Caco-2 (cell line): ENCODE measurements around the gene LSP1. TPM values are rescaled to one million over a fixed set of nuclear protein-coding genes. Genes with fewer than 3 reads are reported as not detected.

Experiments used
- BruUV-seq: library from RNA; stranded (reverse); fragments of 400-500 nt; replicated peaks from 2 replicates; lab custom pipeline; 2021; lab: Mats Ljungman, UMichigan
- CTCF ChIA-PET: fragments of 300-600 bp; sonication (Branson Sonifier 250); formaldehyde crosslinking; loops from one replicate; lab custom pipeline; 2022; ENCODE audit warnings: antibody characterized with exemption; lab: Charles Lee
- POLR2A ChIA-PET: fragments of 300-600 bp; sonication (Branson Sonifier 250); formaldehyde crosslinking; loops from one replicate; lab custom pipeline; 2022; ENCODE audit warnings: antibody characterized with exemption; lab: Charles Lee
- DNase-seq, 2 experiments: peaks; one replicate each; pipeline versions ENCODE4 v3.0.0 to v3.0.0-alpha.2; 2020 to 2022
- H3K27me3 ChIP-seq: replicated peaks from 2 replicates; pipeline ENCODE4 v1.6.0; 2011; ENCODE audit warnings: low read length; ENCODE audit not compliant: control insufficient read depth, insufficient read depth
- H3K36me3 ChIP-seq: 2 replicates; pipeline ENCODE4 v1.5.1; 2011; ENCODE audit warnings: low read length; ENCODE audit not compliant: control insufficient read depth, insufficient read depth
- H3K4me1 ChIP-seq: fragments of 250-450 bp; sonication (Bioruptor Pico); 2 replicates; pipeline ENCODE4 v1.5.1; 2020; ENCODE audit warnings: mild to moderate bottlenecking
- H3K4me3 ChIP-seq: 2 replicates; pipeline ENCODE4 v1.5.1; 2011; ENCODE audit warnings: low read depth, mild to moderate bottlenecking, control low read depth, low read length
- H3K9me3 ChIP-seq: fragments of 250-450 bp; sonication (Bioruptor Pico); 2 replicates; pipeline ENCODE4 v1.5.1; 2020; ENCODE audit warnings: mild to moderate bottlenecking, moderate library complexity
- H3K27ac Mint-ChIP-seq: one replicate; pipeline ENCODE4 v1.8.0; 2022; ENCODE audit warnings: mixed read lengths; ENCODE audit not compliant: unreplicated experiment
- H3K27me3 Mint-ChIP-seq: one replicate; pipeline ENCODE4 v1.8.0; 2022; ENCODE audit warnings: mixed read lengths; ENCODE audit not compliant: insufficient read depth, unreplicated experiment
- H3K36me3 Mint-ChIP-seq: one replicate; pipeline ENCODE4 v1.8.0; 2022; ENCODE audit warnings: mild to moderate bottlenecking, mixed read lengths; ENCODE audit not compliant: insufficient read depth, unreplicated experiment
- H3K4me1 Mint-ChIP-seq: one replicate; pipeline ENCODE4 v1.8.0; 2022; ENCODE audit warnings: low read depth, mixed read lengths; ENCODE audit not compliant: unreplicated experiment
- H3K4me3 Mint-ChIP-seq: one replicate; pipeline ENCODE4 v1.8.0; 2022; ENCODE audit warnings: mild to moderate bottlenecking, moderate library complexity, mixed read lengths; ENCODE audit not compliant: unreplicated experiment
- H3K9me3 Mint-ChIP-seq: one replicate; pipeline ENCODE4 v1.8.0; 2022; ENCODE audit warnings: mixed read lengths; ENCODE audit not compliant: unreplicated experiment
- intact Hi-C: fragments of 100-400 bp; cut with micrococcal nuclease; formaldehyde crosslinking; loops from one replicate; pipeline ENCODE4 v1.10.0; 2022; ENCODE audit not compliant: unreplicated experiment
- total RNA-seq: library from RNA; stranded (reverse); gene quantifications from 2 replicates; pipeline ENCODE4 v1.2.3, GENCODE V29; 2022
- TF ChIP-seq, protein P1 (sequence below), 2 experiments: fragments of 200-600 bp in 1 of 2; IDR thresholded peaks; 1 replicate in 1 of 2; 2 replicates in 1 of 2; pipeline versions ENCODE4 v1.5.1 to v1.8.0; 2011 to 2022; ENCODE audit warnings: antibody characterized with exemption in 1 of 2, control low read depth in 1 of 2, inconsistent platforms in 1 of 2, low read depth in 1 of 2, low read length in 1 of 2, mild to moderate bottlenecking in 1 of 2, moderate library complexity in 1 of 2; ENCODE audit not compliant: insufficient read depth in 1 of 2, severe bottlenecking in 1 of 2, unreplicated experiment in 1 of 2

The LSP1 gene
- total RNA-seq, 1 experiment from 2014 or later: not detected

DNA sequence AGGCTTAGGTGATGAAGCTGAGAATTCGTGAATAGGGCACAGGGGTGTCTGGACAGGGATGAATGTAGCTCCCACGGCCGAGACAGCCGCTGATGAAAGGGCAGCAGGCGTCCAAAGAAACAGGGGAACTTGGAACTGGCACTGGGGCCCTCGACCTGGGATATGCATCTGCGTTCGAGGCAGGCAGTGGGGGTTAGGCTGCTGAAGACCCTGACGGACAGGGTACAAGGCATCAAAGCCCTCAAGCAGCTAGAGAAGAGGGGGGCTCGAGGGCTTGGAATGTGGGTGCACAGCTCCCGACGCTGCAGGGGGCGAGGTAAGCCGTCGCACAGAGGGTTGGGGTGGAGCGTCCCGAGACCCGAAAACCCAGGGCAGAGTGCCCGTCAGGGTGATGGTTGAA lies 25.0 kb upstream of the LSP1 start:
- Histone ChIP-seq H3K9me3 (no peaks in the 10 kb centered on the region), H3K4me1 (peaks cover 73% of the 10 kb centered on the region), H3K36me3 (no peaks in the 10 kb centered on the region), H3K27me3 (no peaks in the 10 kb centered on the region), H3K4me3 (no peak overlapping the region)
- no peaks in the 10 kb centered on the region for H3K9me3 Mint-ChIP-seq
- POLR2A ChIA-PET: interaction anchor here (0.6 kb wide), 1 partner anchor 64 kb away, joined by 6 read pairs; no protein-coding TSS in a partner anchor
- peak overlapping the region; percentile 87 for H3K27ac Mint-ChIP-seq
- CTCF ChIA-PET: interaction anchor here (1.9 kb wide), 1 partner anchor 323 kb away, joined by 10 read pairs; no protein-coding TSS in a partner anchor
- H3K27me3 Mint-ChIP-seq: no peaks in the 10 kb centered on the region
- no TSS peak for BruUV-seq
- TF ChIP-seq, protein P1, sequence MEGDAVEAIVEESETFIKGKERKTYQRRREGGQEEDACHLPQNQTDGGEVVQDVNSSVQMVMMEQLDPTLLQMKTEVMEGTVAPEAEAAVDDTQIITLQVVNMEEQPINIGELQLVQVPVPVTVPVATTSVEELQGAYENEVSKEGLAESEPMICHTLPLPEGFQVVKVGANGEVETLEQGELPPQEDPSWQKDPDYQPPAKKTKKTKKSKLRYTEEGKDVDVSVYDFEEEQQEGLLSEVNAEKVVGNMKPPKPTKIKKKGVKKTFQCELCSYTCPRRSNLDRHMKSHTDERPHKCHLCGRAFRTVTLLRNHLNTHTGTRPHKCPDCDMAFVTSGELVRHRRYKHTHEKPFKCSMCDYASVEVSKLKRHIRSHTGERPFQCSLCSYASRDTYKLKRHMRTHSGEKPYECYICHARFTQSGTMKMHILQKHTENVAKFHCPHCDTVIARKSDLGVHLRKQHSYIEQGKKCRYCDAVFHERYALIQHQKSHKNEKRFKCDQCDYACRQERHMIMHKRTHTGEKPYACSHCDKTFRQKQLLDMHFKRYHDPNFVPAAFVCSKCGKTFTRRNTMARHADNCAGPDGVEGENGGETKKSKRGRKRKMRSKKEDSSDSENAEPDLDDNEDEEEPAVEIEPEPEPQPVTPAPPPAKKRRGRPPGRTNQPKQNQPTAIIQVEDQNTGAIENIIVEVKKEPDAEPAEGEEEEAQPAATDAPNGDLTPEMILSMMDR (IDR thresholded peaks at IDR 0.05; ENCODE audit: insufficient read depth in 1 of 2, low read depth in 1 of 2, low read length in 1 of 2, severe bottlenecking in 1 of 2, unreplicated experiment in 1 of 2): no peak
- H3K4me3 Mint-ChIP-seq: no peak overlapping the region
- no peak for DNase-seq
- intact Hi-C loops: loop anchor here (5.0 kb wide), 1 partner anchor 54 kb away; no protein-coding TSS in a partner anchor
- H3K36me3 Mint-ChIP-seq: peaks cover 14% of the 10 kb centered on the region
- peaks cover 40% of the 10 kb centered on the region for H3K4me1 Mint-ChIP-seq

DNA sequence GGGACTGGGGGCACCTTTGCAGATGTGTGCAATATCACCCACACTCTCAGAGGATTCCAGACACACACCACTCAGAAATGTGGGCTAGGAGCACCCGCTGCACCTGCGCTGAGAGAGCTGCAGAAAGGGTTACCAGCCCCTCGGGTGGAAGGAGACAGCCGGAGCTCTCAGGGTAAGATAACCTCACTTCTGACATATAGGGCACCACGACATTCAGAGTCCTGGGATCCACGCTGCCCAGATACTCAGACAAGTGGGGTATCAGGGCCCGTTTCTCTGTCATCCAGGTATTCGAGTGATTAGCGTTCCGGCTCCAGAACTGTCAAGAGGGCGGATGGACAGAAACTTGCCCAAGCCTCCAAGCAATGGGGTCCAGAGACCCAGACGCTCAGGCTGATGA lies 24.3 kb upstream of the LSP1 start:
- Mint-ChIP-seq H3K9me3 (no peaks in the 10 kb centered on the region), H3K4me3 (no peak overlapping the region), H3K36me3 (peaks cover 18% of the 10 kb centered on the region), H3K27ac (peak overlapping the region; percentile 87), H3K27me3 (no peaks in the 10 kb centered on the region), H3K4me1 (peaks cover 46% of the 10 kb centered on the region)
- Histone ChIP-seq H3K36me3 (no peaks in the 10 kb centered on the region), H3K27me3 (no peaks in the 10 kb centered on the region), H3K4me1 (peaks cover 79% of the 10 kb centered on the region), H3K9me3 (no peaks in the 10 kb centered on the region), H3K4me3 (no peak overlapping the region)
- BruUV-seq: no TSS peak
- ChIA-PET POLR2A (interaction anchor here (0.6 kb wide), 1 partner anchor 64 kb away, joined by 6 read pairs; no protein-coding TSS in a partner anchor), CTCF (interaction anchor here (0.6 to 1.9 kb wide), 2 partner anchors 11 to 323 kb away, joined by 3 to 10 read pairs; no protein-coding TSS in a partner anchor)
- TF ChIP-seq, protein P1 (IDR thresholded peaks at IDR 0.05; ENCODE audit: insufficient read depth in 1 of 2, low read depth in 1 of 2, low read length in 1 of 2, severe bottlenecking in 1 of 2, unreplicated experiment in 1 of 2): no peak
- intact Hi-C loops: loop anchor here (5.0 kb wide), 1 partner anchor 54 kb away; no protein-coding TSS in a partner anchor
- DNase-seq: no peak

DNA sequence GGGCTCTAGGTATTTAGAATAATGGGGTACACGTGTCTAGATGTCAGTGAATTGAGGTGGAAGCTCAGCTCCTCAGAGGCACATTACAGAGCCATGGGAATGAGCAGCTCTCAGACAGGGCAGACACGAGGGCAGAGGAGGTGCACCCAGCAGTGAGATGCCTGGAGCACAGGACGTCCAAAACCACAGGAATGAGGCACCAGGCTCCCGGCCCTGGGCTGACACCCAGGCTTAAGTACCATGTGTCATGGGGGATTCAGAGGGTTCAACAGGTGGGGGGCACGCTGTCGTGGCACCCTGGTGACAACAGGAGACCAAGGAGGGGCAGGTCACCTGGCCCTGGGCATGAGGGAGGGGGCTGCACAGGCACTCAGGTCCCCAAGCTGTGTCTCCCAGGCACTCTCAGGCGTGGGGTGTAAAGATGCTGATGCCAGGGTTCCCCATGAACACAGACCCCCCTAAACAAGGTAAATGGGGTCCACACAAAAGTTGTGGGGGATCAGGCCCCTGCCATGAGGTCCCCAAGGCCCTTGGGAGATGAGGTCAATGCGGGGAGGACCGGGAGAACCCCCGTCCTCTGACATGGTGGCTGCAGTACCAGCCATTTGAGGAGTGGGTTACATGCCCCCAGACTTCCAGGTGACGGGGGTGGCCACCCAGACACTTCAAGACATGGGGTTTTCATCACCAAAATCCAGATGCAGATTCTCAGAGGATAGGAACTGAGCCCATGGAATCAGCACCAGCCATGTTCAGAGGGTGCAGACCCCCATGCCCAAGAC lies 23.7 kb upstream of the LSP1 start:
- no peaks in the 10 kb centered on the region for H3K27me3 ChIP-seq
- ChIA-PET CTCF (interaction anchor here (0.6 to 5.2 kb wide), 3 partner anchors 10 to 322 kb away, joined by 3 to 67 read pairs (median 10); no protein-coding TSS in a partner anchor), POLR2A (interaction anchor here (0.7 kb wide), 1 partner anchor 159 kb away, joined by 3 read pairs; no protein-coding TSS in a partner anchor)
- peaks cover 84% of the 10 kb centered on the region for H3K4me1 ChIP-seq
- no peaks in the 10 kb centered on the region for H3K9me3 ChIP-seq
- H3K27me3 Mint-ChIP-seq: no peaks in the 10 kb centered on the region
- peaks cover 25% of the 10 kb centered on the region for H3K36me3 Mint-ChIP-seq
- H3K4me3 Mint-ChIP-seq: no peak overlapping the region
- H3K4me3 ChIP-seq: no peak overlapping the region
- DNase-seq: no peak
- H3K4me1 Mint-ChIP-seq: peaks cover 47% of the 10 kb centered on the region
- no peaks in the 10 kb centered on the region for H3K36me3 ChIP-seq
- peak overlapping the region; percentile 87 for H3K27ac Mint-ChIP-seq
- BruUV-seq: no TSS peak
- intact Hi-C loops: loop anchor here (5.0 kb wide), 1 partner anchor 53 kb away; no protein-coding TSS in a partner anchor
- TF ChIP-seq, protein P1 (IDR thresholded peaks at IDR 0.05; ENCODE audit: insufficient read depth in 1 of 2, low read depth in 1 of 2, low read length in 1 of 2, severe bottlenecking in 1 of 2, unreplicated experiment in 1 of 2): no peak
- H3K9me3 Mint-ChIP-seq: no peaks in the 10 kb centered on the region
